Non-pigmented ciliary epithelial cell (primary cell): ENCODE measurements around the gene POC1A.

Experiments used
- DNase-seq: peaks from one replicate; pipeline ENCODE4 v3.0.0-alpha.2; 2010; ENCODE audit warnings: low read depth

POC1A gene

DNA sequence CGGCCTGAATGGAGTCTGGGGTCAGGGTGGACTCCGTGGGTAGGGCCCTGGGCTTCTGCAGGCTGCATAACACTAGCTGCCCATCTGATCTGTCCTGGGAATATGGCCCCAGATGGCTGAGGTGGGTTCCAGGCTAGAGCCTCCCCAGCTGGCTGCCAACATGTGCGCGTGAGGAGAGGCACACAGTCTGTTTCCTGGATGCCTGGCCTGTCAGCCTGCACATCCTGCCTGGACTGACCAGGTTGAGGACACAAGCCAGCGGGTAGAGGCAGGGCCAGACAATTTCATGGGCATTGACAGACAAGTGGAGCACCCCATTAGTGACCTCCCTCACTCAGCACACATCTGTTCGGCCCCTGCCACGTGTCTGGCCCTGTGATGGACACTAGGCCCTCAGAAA, 128.8 kb downstream of the POC1A start:
- no peak for DNase-seq
